Measurements from ENCODE around the gene DBNL. TPM values are rescaled to one million over a fixed set of nuclear protein-coding genes. Genes with fewer than 3 reads are reported as not detected.

Gene DBNL
- total and polyA plus RNA-seq, 7 donors: 76.7 to 149 (median 91.9) TPM

DNA sequence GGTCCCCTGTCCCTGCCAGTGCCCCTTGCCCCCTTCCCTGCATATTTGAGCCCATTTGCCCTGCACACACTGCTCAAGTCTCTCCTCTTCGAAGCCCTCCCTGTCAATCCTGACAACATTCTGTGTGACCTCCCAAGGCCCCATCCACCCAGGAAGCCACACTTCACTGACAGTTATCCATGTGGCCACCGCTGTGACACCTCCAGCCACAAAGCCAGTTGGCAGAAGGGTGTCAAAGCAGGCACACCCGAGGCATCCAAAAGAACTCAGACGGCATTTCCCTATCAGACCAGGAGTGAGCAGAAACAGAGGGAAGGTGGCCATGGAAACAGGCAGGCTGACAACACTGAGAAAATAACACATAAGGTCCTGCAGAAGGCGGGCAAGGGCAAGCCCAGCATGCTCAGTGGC lies 33.2 kb downstream of the DBNL start:
- Histone ChIP-seq H3K27me3 (no peaks in the 10 kb centered on the region), H3K4me1 (peaks cover 0 to 28% (median 26%) of the 10 kb centered on the region in 4 donors), H3K9me3 (no peaks in the 10 kb centered on the region), H3K4me3 (no peak overlapping the region), H3K27ac (peak overlapping the region in 1 of 4 donors; percentile 27), H3K36me3 (peaks cover 39 to 79% (median 46%) of the 10 kb centered on the region in 4 donors)
- TF ChIP-seq POLR2AphosphoS5 (IDR thresholded peaks at IDR 0.05): no peak
- no peak for TF ChIP-seq EP300 (IDR thresholded peaks at IDR 0.05)
- no peak for TF ChIP-seq POLR2A (IDR thresholded peaks at IDR 0.05)
- TF ChIP-seq, protein P1, sequence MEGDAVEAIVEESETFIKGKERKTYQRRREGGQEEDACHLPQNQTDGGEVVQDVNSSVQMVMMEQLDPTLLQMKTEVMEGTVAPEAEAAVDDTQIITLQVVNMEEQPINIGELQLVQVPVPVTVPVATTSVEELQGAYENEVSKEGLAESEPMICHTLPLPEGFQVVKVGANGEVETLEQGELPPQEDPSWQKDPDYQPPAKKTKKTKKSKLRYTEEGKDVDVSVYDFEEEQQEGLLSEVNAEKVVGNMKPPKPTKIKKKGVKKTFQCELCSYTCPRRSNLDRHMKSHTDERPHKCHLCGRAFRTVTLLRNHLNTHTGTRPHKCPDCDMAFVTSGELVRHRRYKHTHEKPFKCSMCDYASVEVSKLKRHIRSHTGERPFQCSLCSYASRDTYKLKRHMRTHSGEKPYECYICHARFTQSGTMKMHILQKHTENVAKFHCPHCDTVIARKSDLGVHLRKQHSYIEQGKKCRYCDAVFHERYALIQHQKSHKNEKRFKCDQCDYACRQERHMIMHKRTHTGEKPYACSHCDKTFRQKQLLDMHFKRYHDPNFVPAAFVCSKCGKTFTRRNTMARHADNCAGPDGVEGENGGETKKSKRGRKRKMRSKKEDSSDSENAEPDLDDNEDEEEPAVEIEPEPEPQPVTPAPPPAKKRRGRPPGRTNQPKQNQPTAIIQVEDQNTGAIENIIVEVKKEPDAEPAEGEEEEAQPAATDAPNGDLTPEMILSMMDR (IDR thresholded peaks at IDR 0.05): no peak
- peak; percentile 54 for DNase-seq
- WGBS, 2 donors: 84 to 87% methylated on average over 5 of the region's 5 CpGs
- intact Hi-C loops (cut with DNase I): no loop called here

DNA sequence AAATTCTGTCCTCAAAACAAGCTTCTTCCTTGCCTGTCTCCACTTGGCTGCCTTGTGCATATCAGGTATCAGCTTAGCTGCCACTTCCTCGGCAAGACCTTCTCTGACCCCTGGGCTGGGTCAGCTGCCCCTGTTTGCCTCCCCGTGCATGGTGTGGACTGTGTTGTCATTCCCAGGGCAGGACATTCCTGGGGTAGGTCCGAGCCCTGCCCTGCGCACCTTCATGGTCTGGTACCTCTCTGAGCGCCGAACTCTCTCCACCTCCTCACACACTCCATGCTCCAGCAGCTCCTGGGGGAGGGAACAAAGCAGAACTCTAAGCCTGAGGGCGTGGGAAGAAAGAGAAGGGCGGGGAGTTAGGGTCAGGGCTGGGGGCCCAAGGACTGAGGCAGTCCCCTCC lies 34.0 kb downstream of the DBNL start:
- H3K27me3 ChIP-seq: no peaks in the 10 kb centered on the region
- peaks cover 33 to 71% (median 46%) of the 10 kb centered on the region in 4 donors for H3K36me3 ChIP-seq
- no peak overlapping the region for H3K4me3 ChIP-seq
- 85 to 91% methylated on average over 8 of the region's 8 CpGs for WGBS, 2 donors
- no peak for TF ChIP-seq POLR2A (IDR thresholded peaks at IDR 0.05)
- TF ChIP-seq, protein P1 (IDR thresholded peaks at IDR 0.05): no peak
- TF ChIP-seq EP300 (IDR thresholded peaks at IDR 0.05): no peak
- TF ChIP-seq POLR2AphosphoS5 (IDR thresholded peaks at IDR 0.05): no peak
- intact Hi-C loops (cut with DNase I): no loop called here
- no peaks in the 10 kb centered on the region for H3K9me3 ChIP-seq
- H3K4me1 ChIP-seq: peaks cover 0 to 20% (median 17%) of the 10 kb centered on the region in 4 donors
- no peak overlapping the region for H3K27ac ChIP-seq
- DNase-seq: no peak

DNA sequence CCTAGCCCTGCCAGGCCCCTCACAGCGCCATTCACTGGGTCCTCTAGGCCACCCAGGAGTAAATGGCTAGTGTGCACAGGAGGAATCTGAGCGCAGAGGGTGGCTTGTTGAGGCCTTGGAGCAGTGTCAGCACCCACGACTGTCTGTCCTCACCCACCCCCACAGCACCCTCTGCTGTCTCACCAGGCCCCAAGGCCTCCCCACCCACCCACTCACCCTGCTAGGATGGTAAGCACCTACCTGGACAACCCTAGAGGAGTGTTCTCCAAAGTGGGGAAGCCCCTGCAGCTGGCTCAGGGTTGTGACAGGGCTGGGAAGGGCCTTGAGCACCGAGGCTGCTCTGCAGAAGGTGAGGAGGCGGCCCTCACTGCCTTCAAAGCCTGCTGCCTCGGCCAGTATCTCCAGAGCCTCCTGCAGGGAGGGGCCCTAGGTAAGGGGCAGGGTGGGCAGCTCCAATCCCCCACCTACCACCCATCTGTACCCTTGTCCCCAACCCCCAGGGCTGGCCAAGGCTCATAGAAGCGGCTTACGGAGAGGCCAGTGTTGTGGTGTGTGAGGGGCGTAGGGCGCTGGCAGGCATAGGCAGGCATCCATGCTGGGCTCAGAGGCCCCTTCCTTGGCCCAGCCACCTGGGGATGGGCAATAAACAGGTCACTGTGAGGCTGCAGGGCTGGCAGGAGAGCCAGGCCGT lies 35.0 kb downstream of the DBNL start:
- intact Hi-C loops (cut with DNase I): loop anchor here (5.0 to 10.0 kb wide), 2 partner anchors 123 to 805 kb away; partner anchors contain the start of genes PURB and YKT6
- Histone ChIP-seq H3K4me3 (no peak overlapping the region), H3K9me3 (no peaks in the 10 kb centered on the region), H3K4me1 (peaks cover 0 to 18% (median 12%) of the 10 kb centered on the region in 4 donors), H3K36me3 (peaks cover 33 to 62% (median 45%) of the 10 kb centered on the region in 4 donors), H3K27me3 (no peaks in the 10 kb centered on the region), H3K27ac (no peak overlapping the region)
- no peak for DNase-seq
- TF ChIP-seq EP300 (IDR thresholded peaks at IDR 0.05): no peak
- TF ChIP-seq POLR2A (IDR thresholded peaks at IDR 0.05): no peak
- TF ChIP-seq, protein P1 (IDR thresholded peaks at IDR 0.05): no peak
- 81 to 87% methylated on average over 11 of the region's 11 CpGs for WGBS, 2 donors

DNA sequence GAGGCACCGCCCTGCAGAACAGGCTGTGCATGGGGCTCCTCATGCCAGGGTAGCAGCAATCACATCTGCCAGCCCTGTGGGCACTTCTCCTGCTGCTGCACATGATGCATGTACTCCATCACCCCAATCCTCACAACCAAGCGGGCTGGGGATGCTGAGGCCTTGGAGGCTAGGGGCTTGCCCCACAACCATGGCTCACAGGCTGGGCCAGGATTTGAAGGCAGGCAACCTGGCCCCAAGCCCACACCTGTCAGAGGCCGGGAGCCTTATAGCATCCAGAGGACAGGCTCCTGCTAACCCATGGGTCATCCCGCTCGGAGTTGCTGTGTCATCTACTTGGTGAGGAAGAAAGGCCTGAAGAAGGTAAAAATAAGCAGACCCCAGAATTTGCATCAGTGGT lies 35.6 kb downstream of the DBNL start:
- H3K27me3 ChIP-seq: no peaks in the 10 kb centered on the region
- peaks cover 33 to 55% (median 45%) of the 10 kb centered on the region in 4 donors for H3K36me3 ChIP-seq
- intact Hi-C loops (cut with DNase I): loop anchor here (5.0 to 10.0 kb wide), 2 partner anchors 122 to 805 kb away; partner anchors contain the start of genes PURB and YKT6
- 91 to 94% methylated on average over 5 of the region's 5 CpGs for WGBS, 2 donors
- no peak overlapping the region for H3K4me3 ChIP-seq
- DNase-seq: no peak
- H3K4me1 ChIP-seq: peaks cover 0 to 22% (median 12%) of the 10 kb centered on the region in 4 donors
- H3K27ac ChIP-seq: no peak overlapping the region
- TF ChIP-seq EP300 (IDR thresholded peaks at IDR 0.05) (no peak), POLR2A (IDR thresholded peaks at IDR 0.05) (no peak), POLR2AphosphoS5 (IDR thresholded peaks at IDR 0.05) (no peak)
- TF ChIP-seq, protein P1 (IDR thresholded peaks at IDR 0.05): no peak
- no peaks in the 10 kb centered on the region for H3K9me3 ChIP-seq
